Upper lobe of right lung (tissue), 1 donor: ENCODE results near the gene HMGCR. TPM values are rescaled to one million over a fixed set of nuclear protein-coding genes. Genes with fewer than 3 reads are reported as not detected.

Source experiments
- ATAC-seq: fragments of 200-7000 bp; cut with Tn5 transposase; one replicate; pipeline ENCODE4 v1.9.1; 2020; ENCODE audit warnings: mild to moderate bottlenecking, moderate library complexity
- DNase-seq: peaks from one replicate; pipeline ENCODE4 v3.0.0-alpha.2; 2020
- H3K27ac ChIP-seq: fragments of 200-600 bp; one replicate; pipeline ENCODE4 v1.8.0; 2022
- H3K27me3 ChIP-seq: fragments of 200-600 bp; one replicate; pipeline ENCODE4 v1.8.0; 2022; ENCODE audit warnings: mild to moderate bottlenecking
- H3K36me3 ChIP-seq: fragments of 200-600 bp; one replicate; pipeline ENCODE4 v1.8.0; 2022
- H3K4me1 ChIP-seq: fragments of 200-600 bp; one replicate; pipeline ENCODE4 v1.8.0; 2022
- H3K4me3 ChIP-seq: fragments of 200-600 bp; one replicate; pipeline ENCODE4 v1.8.0; 2022; ENCODE audit warnings: mild to moderate bottlenecking
- H3K9me3 ChIP-seq: fragments of 200-600 bp; one replicate; pipeline ENCODE4 v1.8.0; 2022
- intact Hi-C: fragments of 100-400 bp; cut with DNase I; formaldehyde crosslinking; loops from one replicate; pipeline ENCODE4 v1.11.0; 2022
- total RNA-seq: library from RNA; stranded (reverse); fragmentation: NEBNext Ultra II Directional; extraction: Animal tissue kit (Norgen Biotek cat#: 25700); gene quantifications from one replicate; pipeline ENCODE4 v1.2.1, GENCODE V29; 2021
- TF ChIP-seq, protein P1 (sequence below): fragments of 200-600 bp; IDR thresholded peaks from one replicate; pipeline ENCODE4 v1.8.0; 2022; ENCODE audit warnings: antibody characterized with exemption
- donor health status: DM: no; HTN: yes; CAD: no; lungs with severe emphysema.

HMGCR gene
- total RNA-seq, 1 donor from 2014 or later, result 96.5 TPM

DNA sequence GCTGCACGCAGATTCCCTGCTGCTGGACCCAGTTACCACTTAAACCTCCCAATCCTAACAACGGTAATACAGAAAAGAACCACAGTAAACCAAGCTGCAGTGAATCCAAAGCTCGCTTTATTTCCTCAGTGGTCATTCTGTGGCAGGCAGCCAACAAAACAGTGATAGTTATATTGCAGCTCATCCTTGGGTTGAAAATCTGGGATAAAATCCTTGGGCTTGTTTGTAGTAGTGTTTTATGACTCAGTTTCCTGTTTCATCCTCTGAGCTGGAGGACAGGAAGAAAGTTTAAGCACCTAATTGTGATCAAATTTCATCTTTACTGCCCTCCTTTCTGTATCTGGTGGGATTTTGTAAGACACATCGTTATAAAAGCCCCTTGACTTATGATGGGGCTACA is 31.4 kb downstream of the HMGCR start:
- Histone ChIP-seq H3K36me3 (peaks cover 10% of the 10 kb centered on the region), H3K4me3 (no peak overlapping the region), H3K27ac (no peak overlapping the region), H3K9me3 (no peaks in the 10 kb centered on the region), H3K4me1 (no peaks in the 10 kb centered on the region), H3K27me3 (no peaks in the 10 kb centered on the region)
- DNase-seq, result no peak
- TF ChIP-seq, protein P1, sequence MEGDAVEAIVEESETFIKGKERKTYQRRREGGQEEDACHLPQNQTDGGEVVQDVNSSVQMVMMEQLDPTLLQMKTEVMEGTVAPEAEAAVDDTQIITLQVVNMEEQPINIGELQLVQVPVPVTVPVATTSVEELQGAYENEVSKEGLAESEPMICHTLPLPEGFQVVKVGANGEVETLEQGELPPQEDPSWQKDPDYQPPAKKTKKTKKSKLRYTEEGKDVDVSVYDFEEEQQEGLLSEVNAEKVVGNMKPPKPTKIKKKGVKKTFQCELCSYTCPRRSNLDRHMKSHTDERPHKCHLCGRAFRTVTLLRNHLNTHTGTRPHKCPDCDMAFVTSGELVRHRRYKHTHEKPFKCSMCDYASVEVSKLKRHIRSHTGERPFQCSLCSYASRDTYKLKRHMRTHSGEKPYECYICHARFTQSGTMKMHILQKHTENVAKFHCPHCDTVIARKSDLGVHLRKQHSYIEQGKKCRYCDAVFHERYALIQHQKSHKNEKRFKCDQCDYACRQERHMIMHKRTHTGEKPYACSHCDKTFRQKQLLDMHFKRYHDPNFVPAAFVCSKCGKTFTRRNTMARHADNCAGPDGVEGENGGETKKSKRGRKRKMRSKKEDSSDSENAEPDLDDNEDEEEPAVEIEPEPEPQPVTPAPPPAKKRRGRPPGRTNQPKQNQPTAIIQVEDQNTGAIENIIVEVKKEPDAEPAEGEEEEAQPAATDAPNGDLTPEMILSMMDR, result no peak
- intact Hi-C loops, result no loop called here
- ATAC-seq, result no peak

DNA sequence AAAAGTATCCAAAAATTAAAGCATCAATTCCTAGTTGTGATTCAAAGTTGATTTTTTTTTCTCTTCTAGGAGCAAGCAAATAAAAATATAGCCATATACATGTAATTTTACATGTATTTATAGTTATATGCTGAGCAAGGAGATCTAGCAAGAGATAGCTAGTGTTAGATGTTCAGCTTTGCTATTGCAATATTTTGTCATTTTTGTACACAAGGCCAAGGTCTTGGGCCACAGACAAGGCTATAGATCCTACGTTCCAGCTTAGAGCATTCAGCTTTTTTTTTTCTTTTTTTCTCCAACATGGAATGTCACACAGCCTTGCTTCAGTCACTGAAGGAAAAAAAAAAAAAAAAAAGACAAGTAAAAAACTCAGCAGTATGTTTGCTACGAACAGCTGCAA is 36.8 kb downstream of the HMGCR start:
- TF ChIP-seq, protein P1, result no peak
- intact Hi-C loops, result no loop called here
- no peak for DNase-seq
- Histone ChIP-seq H3K36me3 (peaks cover 40% of the 10 kb centered on the region), H3K27me3 (no peaks in the 10 kb centered on the region), H3K4me1 (no peaks in the 10 kb centered on the region), H3K9me3 (no peaks in the 10 kb centered on the region), H3K27ac (no peak overlapping the region), H3K4me3 (no peak overlapping the region)
- ATAC-seq, result no peak

- no peak for DNase-seq
- no peak overlapping the region for H3K27ac ChIP-seq
- no peaks in the 10 kb centered on the region for H3K27me3 ChIP-seq
- TF ChIP-seq, protein P1, result no peak
- ATAC-seq, result no peak
- intact Hi-C loops, result no loop called here
- H3K4me3 ChIP-seq, result no peak overlapping the region
- no peaks in the 10 kb centered on the region for H3K9me3 ChIP-seq
- H3K4me1 ChIP-seq, result no peaks in the 10 kb centered on the region
- peaks cover 45% of the 10 kb centered on the region for H3K36me3 ChIP-seq
Observed at GRCh38 chr5:75374394-75374814, 37.4 kb downstream of the HMGCR start.

DNA sequence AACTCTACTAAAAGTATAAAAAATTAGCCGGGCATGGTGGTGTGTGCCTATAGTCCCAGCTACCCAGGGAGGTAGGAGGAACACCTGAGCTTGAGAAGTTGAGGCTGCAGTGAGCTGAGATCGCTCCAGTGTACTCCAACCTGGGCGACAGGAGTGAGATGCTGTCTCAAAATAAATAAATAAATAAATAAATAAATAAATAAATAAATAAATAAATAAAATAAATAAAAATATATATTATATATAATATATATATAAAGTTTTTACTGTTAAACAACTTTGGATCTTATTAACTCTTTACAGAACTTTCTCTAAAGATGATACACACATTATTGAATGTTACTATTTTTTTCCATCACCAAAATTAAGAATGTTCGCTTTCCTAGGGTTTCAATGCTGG is 38.4 kb downstream of the HMGCR start:
- ATAC-seq (no peak), DNase-seq (no peak)
- intact Hi-C loops, result no loop called here
- Histone ChIP-seq H3K9me3 (no peaks in the 10 kb centered on the region), H3K27ac (no peak overlapping the region), H3K36me3 (peaks cover 55% of the 10 kb centered on the region), H3K4me1 (no peaks in the 10 kb centered on the region), H3K27me3 (no peaks in the 10 kb centered on the region), H3K4me3 (no peak overlapping the region)
- TF ChIP-seq, protein P1, result no peak

GRCh38 chr5:75380099-75380498 is 43.1 kb downstream of the HMGCR start:
- DNase-seq, result no peak
- intact Hi-C loops, result no loop called here
- H3K9me3 ChIP-seq, result no peaks in the 10 kb centered on the region
- H3K4me1 ChIP-seq, result no peaks in the 10 kb centered on the region
- no peak for ATAC-seq
- TF ChIP-seq, protein P1, result no peak
- no peak overlapping the region for H3K4me3 ChIP-seq
- peaks cover 77% of the 10 kb centered on the region for H3K36me3 ChIP-seq
- H3K27ac ChIP-seq, result no peak overlapping the region
- no peaks in the 10 kb centered on the region for H3K27me3 ChIP-seq

- peaks cover 87% of the 10 kb centered on the region for H3K36me3 ChIP-seq
- no peaks in the 10 kb centered on the region for H3K9me3 ChIP-seq
- no peak overlapping the region for H3K4me3 ChIP-seq
- no peak overlapping the region for H3K27ac ChIP-seq
- TF ChIP-seq, protein P1, result no peak
- ATAC-seq (no peak), DNase-seq (no peak)
- intact Hi-C loops, result no loop called here
- no peaks in the 10 kb centered on the region for H3K4me1 ChIP-seq
- H3K27me3 ChIP-seq, result no peaks in the 10 kb centered on the region
Observed at GRCh38 chr5:75381456-75381855, 44.4 kb downstream of the HMGCR start.
